Activated T-cell treated with anti-CD3 and anti-CD28 coated beads, Interleukin-2, amount 50 U/mL, for 4 hours (primary cell): ENCODE measurements around the gene KCNG2. TPM values are rescaled to one million over a fixed set of nuclear protein-coding genes. Genes with fewer than 3 reads are reported as not detected.

Experiments used
- ATAC-seq, 2 donors: fragments of 200-7000 bp; cut with Tn5 transposase; one replicate each; pipeline ENCODE4 v1.10.0; 2021
- DNase-seq: peaks from one replicate; pipeline ENCODE4 v3.0.0-alpha.2; 2020
- H3K27me3 Mint-ChIP-seq: one replicate; pipeline ENCODE4 v1.8.0; 2021; ENCODE audit warnings: low read depth, mixed read lengths
- H3K36me3 Mint-ChIP-seq: one replicate; pipeline ENCODE4 v1.8.0; 2022; ENCODE audit warnings: mixed read lengths; ENCODE audit not compliant: insufficient read depth
- H3K4me1 Mint-ChIP-seq: one replicate; pipeline ENCODE4 v1.8.0; 2021; ENCODE audit warnings: low read depth, mixed read lengths
- H3K4me3 Mint-ChIP-seq: one replicate; pipeline ENCODE4 v1.8.0; 2021; ENCODE audit warnings: mild to moderate bottlenecking, moderate library complexity, mixed read lengths
- H3K9me3 Mint-ChIP-seq: one replicate; pipeline ENCODE4 v1.8.0; 2021; ENCODE audit warnings: mixed read lengths
- total RNA-seq, 3 donors: library from RNA; stranded (reverse); gene quantifications; one replicate each; pipeline ENCODE4 v1.2.1, GENCODE V29; 2021

The KCNG2 gene
- total RNA-seq, 3 donors from 2014 or later = not detected

GRCh38 chr18:79772865-79773696 is 24.7 kb upstream of the KCNG2 start:
- DNase-seq (no peak), ATAC-seq (no peak)
- no peaks in the 10 kb centered on the region for H3K4me1 Mint-ChIP-seq
- H3K36me3 Mint-ChIP-seq = no peaks in the 10 kb centered on the region
- H3K9me3 Mint-ChIP-seq = peaks cover 4% of the 10 kb centered on the region
- peaks cover 16% of the 10 kb centered on the region for H3K27me3 Mint-ChIP-seq
- H3K4me3 Mint-ChIP-seq = no peak overlapping the region

- ATAC-seq = no peak
- Mint-ChIP-seq H3K9me3 (no peaks in the 10 kb centered on the region), H3K36me3 (no peaks in the 10 kb centered on the region), H3K4me1 (no peaks in the 10 kb centered on the region), H3K27me3 (peaks cover 16% of the 10 kb centered on the region), H3K4me3 (no peak overlapping the region)
- DNase-seq = no peak
Measured at GRCh38 chr18:79774111-79774510, 23.6 kb upstream of the KCNG2 start.

- H3K36me3 Mint-ChIP-seq = no peaks in the 10 kb centered on the region
- H3K4me3 Mint-ChIP-seq = no peak overlapping the region
- H3K27me3 Mint-ChIP-seq = peaks cover 18% of the 10 kb centered on the region
- H3K4me1 Mint-ChIP-seq = no peaks in the 10 kb centered on the region
- ATAC-seq (no peak), DNase-seq (no peak)
- no peaks in the 10 kb centered on the region for H3K9me3 Mint-ChIP-seq
Measured at GRCh38 chr18:79775441-79776221, 22.1 kb upstream of the KCNG2 start.

- Mint-ChIP-seq H3K4me3 (no peak overlapping the region), H3K36me3 (no peaks in the 10 kb centered on the region), H3K27me3 (peaks cover 18% of the 10 kb centered on the region), H3K9me3 (no peaks in the 10 kb centered on the region), H3K4me1 (no peaks in the 10 kb centered on the region)
- ATAC-seq = no peak
- no peak for DNase-seq
Measured at GRCh38 chr18:79776674-79777073, 21.1 kb upstream of the KCNG2 start.

GRCh38 chr18:79778291-79778791 is 19.4 kb upstream of the KCNG2 start:
- DNase-seq (no peak), ATAC-seq (no peak)
- Mint-ChIP-seq H3K9me3 (no peaks in the 10 kb centered on the region), H3K4me3 (no peak overlapping the region), H3K4me1 (no peaks in the 10 kb centered on the region), H3K27me3 (peaks cover 13% of the 10 kb centered on the region), H3K36me3 (no peaks in the 10 kb centered on the region)

- no peaks in the 10 kb centered on the region for H3K36me3 Mint-ChIP-seq
- no peak for DNase-seq
Measured at GRCh38 chr18:79779021-79779699, 18.6 kb upstream of the KCNG2 start.

GRCh38 chr18:79779700-79780190 is 18.0 kb upstream of the KCNG2 start:
- Mint-ChIP-seq H3K9me3 (no peaks in the 10 kb centered on the region), H3K4me1 (no peaks in the 10 kb centered on the region), H3K36me3 (no peaks in the 10 kb centered on the region), H3K27me3 (peaks cover 13% of the 10 kb centered on the region), H3K4me3 (no peak overlapping the region)
- no peak for ATAC-seq
- no peak for DNase-seq

More at GRCh38 chr18:79779021-79779699, 18.6 kb upstream of the KCNG2 start:
- Mint-ChIP-seq H3K4me1 (no peaks in the 10 kb centered on the region), H3K27me3 (peaks cover 11% of the 10 kb centered on the region), H3K4me3 (no peak overlapping the region), H3K9me3 (no peaks in the 10 kb centered on the region)
- no peak for ATAC-seq

GRCh38 chr18:79780547-79780946 is 17.2 kb upstream of the KCNG2 start:
- Mint-ChIP-seq H3K27me3 (peaks cover 19% of the 10 kb centered on the region), H3K4me1 (no peaks in the 10 kb centered on the region), H3K9me3 (no peaks in the 10 kb centered on the region), H3K36me3 (no peaks in the 10 kb centered on the region), H3K4me3 (no peak overlapping the region)
- DNase-seq (no peak), ATAC-seq (no peak)

GRCh38 chr18:79781331-79781941 is 16.3 kb upstream of the KCNG2 start:
- peaks cover 24% of the 10 kb centered on the region for H3K27me3 Mint-ChIP-seq
- no peak overlapping the region for H3K4me3 Mint-ChIP-seq
- H3K36me3 Mint-ChIP-seq = no peaks in the 10 kb centered on the region
- DNase-seq (no peak), ATAC-seq (no peak)
- H3K4me1 Mint-ChIP-seq = no peaks in the 10 kb centered on the region
- H3K9me3 Mint-ChIP-seq = no peaks in the 10 kb centered on the region

- Mint-ChIP-seq H3K9me3 (no peaks in the 10 kb centered on the region), H3K36me3 (no peaks in the 10 kb centered on the region), H3K4me3 (no peak overlapping the region), H3K27me3 (peaks cover 32% of the 10 kb centered on the region), H3K4me1 (no peaks in the 10 kb centered on the region)
- ATAC-seq (no peak), DNase-seq (no peak)
Measured at GRCh38 chr18:79782566-79783308, 15.0 kb upstream of the KCNG2 start.

GRCh38 chr18:79784071-79784913 is 13.4 kb upstream of the KCNG2 start:
- Mint-ChIP-seq H3K36me3 (no peaks in the 10 kb centered on the region), H3K4me1 (no peaks in the 10 kb centered on the region), H3K9me3 (no peaks in the 10 kb centered on the region), H3K27me3 (peaks cover 40% of the 10 kb centered on the region), H3K4me3 (no peak overlapping the region)
- DNase-seq (no peak), ATAC-seq (no peak)

- Mint-ChIP-seq H3K36me3 (no peaks in the 10 kb centered on the region), H3K4me1 (peaks cover under 1% of the 10 kb centered on the region), H3K4me3 (no peak overlapping the region), H3K27me3 (peaks cover 45% of the 10 kb centered on the region), H3K9me3 (no peaks in the 10 kb centered on the region)
- no peak for ATAC-seq
- DNase-seq = no peak
Measured at GRCh38 chr18:79784965-79785770, 12.6 kb upstream of the KCNG2 start.
